GM18502 (cell line): ENCODE data around the gene SEC14L6.

Experiments used
- ATAC-seq: cut with Tn5 transposase; IDR thresholded peaks from one replicate; pipeline ENCODE4 v1.9.1; 2021; ENCODE audit warnings: mild to moderate bottlenecking; ENCODE audit not compliant: unreplicated experiment, poor library complexity

Gene SEC14L6

GRCh38 chr22:30502911-30503310, 43.6 kb downstream of the SEC14L6 start:
- ATAC-seq, result no peak

- ATAC-seq, result no peak
Observed at GRCh38 chr22:30502153-30502552, 44.4 kb downstream of the SEC14L6 start.

GRCh38 chr22:30500628-30501027, 45.9 kb downstream of the SEC14L6 start:
- ATAC-seq, result no peak

GRCh38 chr22:30497466-30498150, 48.9 kb downstream of the SEC14L6 start:
- ATAC-seq, result no peak

- no peak for ATAC-seq
Observed at GRCh38 chr22:30495041-30495784, 51.3 kb downstream of the SEC14L6 start.

- ATAC-seq, result no peak
Observed at GRCh38 chr22:30492144-30492543, 54.4 kb downstream of the SEC14L6 start.

- no peak for ATAC-seq
Observed at GRCh38 chr22:30491381-30491780, 55.2 kb downstream of the SEC14L6 start.

- no peak for ATAC-seq
Observed at GRCh38 chr22:30490399-30490798, 56.1 kb downstream of the SEC14L6 start.

GRCh38 chr22:30488121-30488520, 58.4 kb downstream of the SEC14L6 start:
- no peak for ATAC-seq

GRCh38 chr22:30486661-30487115, 59.9 kb downstream of the SEC14L6 start:
- no peak for ATAC-seq

- no peak for ATAC-seq
Observed at GRCh38 chr22:30486118-30486517, 60.4 kb downstream of the SEC14L6 start.

- ATAC-seq, result no peak
Observed at GRCh38 chr22:30485362-30485988, 61.1 kb downstream of the SEC14L6 start.

- ATAC-seq, result no peak
Observed at GRCh38 chr22:30483169-30483568, 63.4 kb downstream of the SEC14L6 start.

- no peak for ATAC-seq
Observed at GRCh38 chr22:30481711-30482110, 64.8 kb downstream of the SEC14L6 start.

- ATAC-seq, result no peak
Observed at GRCh38 chr22:30479981-30480380, 66.6 kb downstream of the SEC14L6 start.

GRCh38 chr22:30474683-30475424, 71.7 kb downstream of the SEC14L6 start:
- ATAC-seq, result no peak

- ATAC-seq, result no peak
Observed at GRCh38 chr22:30474121-30474520, 72.4 kb downstream of the SEC14L6 start.

- ATAC-seq, result no peak
Observed at GRCh38 chr22:30472994-30473720, 73.4 kb downstream of the SEC14L6 start.
